K562 (cell line): Measurements from ENCODE around the gene SLC6A6. TPM values are rescaled to one million over a fixed set of nuclear protein-coding genes. Genes with fewer than 3 reads are reported as not detected.

Experiments used
- ATAC-seq: fragments of 200-7000 bp; cut with Tn5 transposase; 3 replicates; pipeline ENCODE4 v1.9.1; 2020; ENCODE audit warnings: moderate library complexity
- BruUV-seq: library from RNA; stranded (reverse); fragments of 400-500 nt; replicated peaks from 2 replicates; lab custom pipeline; 2021; lab: Mats Ljungman, UMichigan
- CTCF ChIA-PET: fragments of 300-600 bp; formaldehyde crosslinking; extraction: SDS; loops from one replicate; lab custom pipeline; 2021; ENCODE audit warnings: low intra/inter-chr PET ratio; lab: Yijun Ruan, JAX
- POLR2A ChIA-PET: fragments of 300-600, 350-650 bp; sonication (Branson Sonifier 250); formaldehyde crosslinking; extraction: SDS; loops from one replicate; lab custom pipeline; 2021; ENCODE audit warnings: antibody characterized with exemption, inconsistent platforms; lab: Yijun Ruan, JAX
- DNase-seq, 4 experiments: peaks; one replicate each; pipeline versions ENCODE4 v3.0.0 to v3.0.0-alpha.2; 2011 to 2018; ENCODE audit warnings: low spot score in 3 of 4, mixed read lengths in 3 of 4; ENCODE audit errors: extremely low read depth in 1 of 4
- FAIRE-seq: peaks from 2 replicates; lab custom pipeline; 2011; peaks lifted over from hg19 to GRCh38; lab: Jason Lieb, UNC
- H2AFZ ChIP-seq: 2 replicates; pipeline ENCODE4 v1.6.0; 2011; ENCODE audit warnings: low read depth, low read length, control low read depth, inconsistent platforms
- H3K27ac ChIP-seq: fragments of 200-600 bp; 3 replicates; pipeline ENCODE4 v1.8.0; 2011; ENCODE audit warnings: low read depth, mild to moderate bottlenecking, control low read depth, inconsistent platforms, low read length, moderate library complexity, mixed read lengths; ENCODE audit errors: extremely low read depth
- H3K27me3 ChIP-seq, 2 experiments: fragments of 300-600 bp in 1 of 2; 2 replicates in 1 of 2; 3 replicates in 1 of 2; pipeline versions ENCODE4 v1.6.0 to v1.8.0; 2011; ENCODE audit warnings: inconsistent platforms in 2 of 2, low read length in 2 of 2, mild to moderate bottlenecking in 1 of 2, mixed read lengths in 1 of 2, moderate library complexity in 1 of 2; ENCODE audit not compliant: control insufficient read depth in 2 of 2, insufficient read depth in 2 of 2
- H3K36me3 ChIP-seq: fragments of 300-600 bp; 3 replicates; pipeline ENCODE4 v1.8.0; 2011; ENCODE audit warnings: mild to moderate bottlenecking, low read length, inconsistent platforms; ENCODE audit not compliant: control insufficient read depth, insufficient read depth
- H3K4me1 ChIP-seq, 2 experiments: fragments of 200-600 bp in 1 of 2; replicated peaks in 1 of 2; 2 replicates in 1 of 2; 3 replicates in 1 of 2; pipeline versions ENCODE4 v1.5.1 to v1.8.0; 2011; ENCODE audit warnings: inconsistent platforms in 2 of 2, low read length in 2 of 2, mild to moderate bottlenecking in 1 of 2, mixed read lengths in 1 of 2, moderate library complexity in 1 of 2; ENCODE audit not compliant: control insufficient read depth in 2 of 2, insufficient read depth in 2 of 2
- H3K4me2 ChIP-seq: 2 replicates; pipeline ENCODE4 v1.6.1; 2011; ENCODE audit warnings: low read length, control low read depth, inconsistent platforms, mixed read lengths; ENCODE audit not compliant: insufficient read depth
- H3K4me3 ChIP-seq: fragments of 200-600 bp; sonication (generic), shearing (Covaris generic); 2 replicates; pipeline ENCODE4 v1.5.1; 2016; ENCODE audit warnings: control low read depth, inconsistent platforms
- H3K79me2 ChIP-seq: fragments of 200-600 bp; 3 replicates; pipeline ENCODE4 v1.8.0; 2011; ENCODE audit warnings: low read length, inconsistent platforms; ENCODE audit not compliant: control insufficient read depth, insufficient read depth
- H3K9ac ChIP-seq, 2 experiments: 2 replicates each; pipeline versions ENCODE4 v1.6.0 to v1.6.1; 2011; ENCODE audit warnings: low read depth in 2 of 2, low read length in 2 of 2, control low read depth in 1 of 2, inconsistent platforms in 1 of 2, mild to moderate bottlenecking in 1 of 2, mixed read lengths in 1 of 2; ENCODE audit not compliant: insufficient read depth in 1 of 2
- H3K9me1 ChIP-seq: one replicate; pipeline ENCODE4 v1.6.0; 2011; ENCODE audit warnings: inconsistent platforms, mild to moderate bottlenecking, low read length, moderate library complexity; ENCODE audit not compliant: control insufficient read depth, insufficient read depth
- H3K9me3 ChIP-seq: replicated peaks from 2 replicates; pipeline ENCODE4 v1.5.1; 2011; ENCODE audit warnings: low read depth, low read length, inconsistent platforms; ENCODE audit not compliant: control insufficient read depth, insufficient read depth
- H4K20me1 ChIP-seq: replicated peaks from 2 replicates; pipeline ENCODE4 v1.6.1; 2011; ENCODE audit warnings: low read length, inconsistent platforms, mixed read lengths; ENCODE audit not compliant: control insufficient read depth, insufficient read depth
- BDP1 ChIP-seq: IDR thresholded peaks from 3 replicates; pipeline ENCODE4 v1.6.1; 2011; ENCODE audit not compliant: insufficient read length, insufficient read depth
- BHLHE40 ChIP-seq: IDR thresholded peaks from 2 replicates; pipeline ENCODE4 v1.6.1; 2011; ENCODE audit warnings: low read length, improper control_type of control experiment
- CBX8 ChIP-seq: fragments of 200-600 bp; sonication (generic); IDR thresholded peaks from 2 replicates; pipeline ENCODE4 v1.6.1; 2012; ENCODE audit warnings: borderline replicate concordance, mixed run types, low read depth, mild to moderate bottlenecking, moderate library complexity, mixed read lengths, low read length, control low read depth, inconsistent platforms; ENCODE audit not compliant: poor library complexity, severe bottlenecking; ENCODE audit errors: extremely low read depth
- CXXC5 ChIP-seq: fragments of 250-450 bp; sonication (Bioruptor Pico); IDR thresholded peaks from 2 replicates; pipeline ENCODE4 v1.8.0; 2022; ENCODE audit warnings: inconsistent platforms, mild to moderate bottlenecking, moderate library complexity
- ESRRA ChIP-seq: fragments of 450-650 bp; IDR thresholded peaks from 2 replicates; pipeline ENCODE4 v1.6.1; 2014; ENCODE audit warnings: low read depth, mild to moderate bottlenecking, moderate library complexity, borderline replicate concordance
- GABPA ChIP-seq: fragments of 200-800 bp; sonication (Bioruptor generic); conservative IDR thresholded peaks from 2 replicates; pipeline ENCODE4 v1.6.1; 2016; ENCODE audit warnings: low read depth, missing genetic modification characterization, missing compliant biosample characterization
- HIVEP1 ChIP-seq: fragments of 250-450 bp; sonication (Bioruptor Pico); IDR thresholded peaks from 2 replicates; pipeline ENCODE4 v1.4.0; 2020; ENCODE audit warnings: mild to moderate bottlenecking
- MTA2 ChIP-seq: fragments of 450-650 bp; IDR thresholded peaks from 2 replicates; pipeline ENCODE4 v1.6.1; 2016; ENCODE audit warnings: low read depth
- POLR2G ChIP-seq: fragments of 200-400 bp; formaldehyde crosslinking; IDR thresholded peaks from 2 replicates; pipeline ENCODE4 v1.6.1; 2017; ENCODE audit warnings: low read depth, mild to moderate bottlenecking, antibody characterized with exemption, low read length, moderate library complexity
- RBFOX2 ChIP-seq: fragments of 200-400 bp; formaldehyde crosslinking; IDR thresholded peaks from 2 replicates; pipeline ENCODE4 v1.6.1; 2017; ENCODE audit warnings: low read depth, mild to moderate bottlenecking, low read length, moderate library complexity
- RBM25 ChIP-seq: fragments of 200-400 bp; formaldehyde crosslinking; IDR thresholded peaks from 2 replicates; pipeline ENCODE4 v1.6.1; 2018; ENCODE audit warnings: low read length, low read depth, moderate library complexity; ENCODE audit not compliant: severe bottlenecking
- TCF7 ChIP-seq: sonication (generic); IDR thresholded peaks from 2 replicates; pipeline ENCODE4 v1.6.1; 2016; ENCODE audit warnings: antibody characterized with exemption, borderline replicate concordance
- ZBTB8A ChIP-seq: fragments of 450-650 bp; IDR thresholded peaks from 2 replicates; pipeline ENCODE4 v1.6.1; 2018; ENCODE audit warnings: mild to moderate bottlenecking, moderate library complexity; ENCODE audit not compliant: partially characterized antibody
- ZNF232 ChIP-seq: sonication (generic); formaldehyde crosslinking; IDR thresholded peaks from 2 replicates; pipeline ENCODE4 v1.8.0; 2022; ENCODE audit warnings: mild to moderate bottlenecking, missing genetic modification reagents
- WGBS: fragments of 100-300 bp; shearing (Covaris generic); methylation state at CpG from one replicate; pipeline ENCODE4 v1.1.6; 2016; ENCODE audit warnings: low coverage, mixed read lengths; ENCODE audit not compliant: insufficient coverage; ENCODE audit errors: missing lambda C conversion rate; 5-methylcytosine and 5-hydroxymethylcytosine counted together
- in situ Hi-C: fragments of 300-500 bp; cut with MboI; formaldehyde crosslinking; loops from 4 replicates; pipeline ENCODE4 v1.15.0; 2018; ENCODE audit warnings: inconsistent platforms, mixed read lengths
- intact Hi-C: fragments of 100-400 bp; cut with micrococcal nuclease; formaldehyde crosslinking; loops from 2 replicates; pipeline ENCODE4 v1.14.2; 2022
- polyA plus RNA-seq, 8 experiments: library from polyadenylated mRNA; depleted of rRNA in 4 of 8; stranded (reverse) in 5 of 8; unstranded in 3 of 8; fragments of >200 nt; fragmentation: Nextera tagmentation in 2 of 8; fragmentation: Illumina TruSeq in 1 of 8; extraction: Ambion mirVana in 2 of 8; extraction: Trizol in 1 of 8; gene quantifications; 2 replicates each; pipeline versions ENCODE4 v1.2.1 to v1.2.3, GENCODE V29; 2011 to 2014; ENCODE audit warnings: inconsistent platforms in 1 of 8, missing spikeins in 1 of 8
- total RNA-seq, 7 experiments: library from RNA; depleted of rRNA in 6 of 7; stranded (reverse); fragments of >200 nt in 6 of 7; fragmentation: Illumina TruSeq in 2 of 7; extraction: Trizol in 2 of 7; gene quantifications; 2 replicates each; pipeline versions ENCODE4 v1.2.1 to v1.2.3, GENCODE V29; 2011 to 2021; ENCODE audit warnings: low replicate concordance in 1 of 7
- TF ChIP-seq, protein P1 (sequence below), 3 experiments: IDR thresholded peaks in 2 of 3; conservative IDR thresholded peaks in 1 of 3; 2 replicates each; pipeline ENCODE4 v1.5.1; 2011 to 2012; ENCODE audit warnings: low read length in 3 of 3, mild to moderate bottlenecking in 3 of 3, control low read depth in 2 of 3, improper control_type of control experiment in 1 of 3, inconsistent platforms in 1 of 3, low read depth in 1 of 3, mixed read lengths in 1 of 3, moderate library complexity in 1 of 3; ENCODE audit not compliant: insufficient read depth in 2 of 3
- TF ChIP-seq, protein P2 (sequence below): fragments of 250-450 bp; sonication (Bioruptor Pico); IDR thresholded peaks from 2 replicates; pipeline ENCODE4 v1.4.0; 2020

Gene SLC6A6
- total and polyA plus RNA-seq, 9 of the 15 experiments (the other 6 are each of a cell fraction or from before 2014, with no cell fraction given) = 12.3 to 203 (median 93.2) TPM

DNA sequence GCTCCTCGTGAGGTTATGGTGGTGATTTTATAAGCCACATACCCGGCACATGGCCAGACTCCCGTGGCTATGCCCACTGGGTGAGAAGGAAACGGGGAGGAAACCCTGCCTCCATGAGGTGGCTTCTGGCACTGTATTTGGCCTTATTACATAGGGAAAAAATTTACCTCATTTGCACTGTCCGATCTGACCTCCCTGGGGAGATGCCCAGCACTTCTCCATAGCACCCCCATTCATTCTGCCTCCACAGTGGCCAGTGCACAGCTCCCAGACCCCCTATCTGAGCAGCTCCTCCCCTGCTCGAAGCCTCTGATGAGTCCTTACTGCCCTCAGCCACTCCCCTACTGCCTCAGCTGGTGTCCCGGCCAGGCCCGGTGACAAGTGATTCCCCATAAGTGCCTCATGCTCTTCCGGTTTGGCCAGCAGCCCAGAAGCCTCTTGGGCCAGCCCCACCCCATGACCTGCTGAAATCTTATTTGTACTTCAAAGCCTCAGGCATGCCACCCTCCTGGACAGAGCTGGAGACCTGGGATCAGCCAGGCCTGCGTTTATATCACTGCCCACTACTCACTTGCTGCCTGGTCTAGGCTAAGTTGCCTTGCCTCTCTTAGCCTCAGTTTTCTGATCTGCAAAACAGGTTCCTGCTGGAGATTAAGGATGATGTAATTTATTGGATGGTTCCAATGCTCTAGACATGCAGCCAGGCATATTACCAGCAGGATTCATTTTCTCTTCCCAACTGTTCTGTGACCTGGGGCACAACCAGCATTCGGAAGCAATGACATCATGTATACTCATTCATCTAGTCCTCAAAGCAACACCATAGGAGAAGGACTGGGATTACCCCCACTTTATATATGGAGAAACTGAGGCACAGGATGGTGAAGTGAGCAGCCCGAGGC, 30.6 kb upstream of the SLC6A6 start:
- Histone ChIP-seq H3K27me3 (no peaks in the 10 kb centered on the region), H3K4me1 (peaks cover 40 to 67% of the 10 kb centered on the region in 2 experiments), H3K79me2 (no peaks in the 10 kb centered on the region), H3K4me2 (peak overlapping the region; percentile 67), H3K27ac (peak overlapping the region; percentile 6; the same call in 2 of the 3 replicates), H3K4me3 (no peak overlapping the region), H2AFZ (peak overlapping the region; percentile 73), H3K9me1 (no peaks in the 10 kb centered on the region), H3K9me3 (no peaks in the 10 kb centered on the region), H3K36me3 (no peaks in the 10 kb centered on the region), H4K20me1 (no peaks in the 10 kb centered on the region), H3K9ac (peak overlapping the region; percentile 24 to 76; a peak in 2 of 4 replicates)
- peak; percentile 93 to 97 (median 93) for DNase-seq
- 13% methylated on average over 12 of the region's 12 CpGs for WGBS
- no TSS peak for BruUV-seq
- ChIA-PET CTCF (no interaction called here), POLR2A (interaction anchor here (0.6 to 1.1 kb wide), 6 partner anchors 8 to 81 kb away, joined by 3 to 5 read pairs (median 4); no protein-coding TSS in a partner anchor)
- ATAC-seq = peak; percentile 94
- in situ Hi-C loops (no loop called here), intact Hi-C loops (loop anchor here (5.0 kb wide), 2 partner anchors 95 to 170 kb away; no protein-coding TSS in a partner anchor)
- FAIRE-seq = peak; percentile 98
- TF ChIP-seq RBFOX2 = peak; percentile 61
- peak; percentile 54; the same call in 1 of the 2 replicates for TF ChIP-seq POLR2G
- peak; percentile 85 for TF ChIP-seq GABPA (tag)
- TF ChIP-seq BDP1 = no peak
- peak; percentile 71 for TF ChIP-seq RBM25
- TF ChIP-seq, protein P1, sequence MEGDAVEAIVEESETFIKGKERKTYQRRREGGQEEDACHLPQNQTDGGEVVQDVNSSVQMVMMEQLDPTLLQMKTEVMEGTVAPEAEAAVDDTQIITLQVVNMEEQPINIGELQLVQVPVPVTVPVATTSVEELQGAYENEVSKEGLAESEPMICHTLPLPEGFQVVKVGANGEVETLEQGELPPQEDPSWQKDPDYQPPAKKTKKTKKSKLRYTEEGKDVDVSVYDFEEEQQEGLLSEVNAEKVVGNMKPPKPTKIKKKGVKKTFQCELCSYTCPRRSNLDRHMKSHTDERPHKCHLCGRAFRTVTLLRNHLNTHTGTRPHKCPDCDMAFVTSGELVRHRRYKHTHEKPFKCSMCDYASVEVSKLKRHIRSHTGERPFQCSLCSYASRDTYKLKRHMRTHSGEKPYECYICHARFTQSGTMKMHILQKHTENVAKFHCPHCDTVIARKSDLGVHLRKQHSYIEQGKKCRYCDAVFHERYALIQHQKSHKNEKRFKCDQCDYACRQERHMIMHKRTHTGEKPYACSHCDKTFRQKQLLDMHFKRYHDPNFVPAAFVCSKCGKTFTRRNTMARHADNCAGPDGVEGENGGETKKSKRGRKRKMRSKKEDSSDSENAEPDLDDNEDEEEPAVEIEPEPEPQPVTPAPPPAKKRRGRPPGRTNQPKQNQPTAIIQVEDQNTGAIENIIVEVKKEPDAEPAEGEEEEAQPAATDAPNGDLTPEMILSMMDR (IDR thresholded peaks at IDR 0.05 in 2 of 3, conservative IDR thresholded peaks at IDR 0.05 in 1 of 3; ENCODE audit: insufficient read depth in 2 of 3, low read depth in 1 of 3, low read length in 3 of 3) = peak; percentile 13 to 44 (median 16); a peak in 3 of 6 replicates
- TF ChIP-seq CXXC5 = peak; percentile 56
- no peak for TF ChIP-seq MTA2
- TF ChIP-seq, protein P2, sequence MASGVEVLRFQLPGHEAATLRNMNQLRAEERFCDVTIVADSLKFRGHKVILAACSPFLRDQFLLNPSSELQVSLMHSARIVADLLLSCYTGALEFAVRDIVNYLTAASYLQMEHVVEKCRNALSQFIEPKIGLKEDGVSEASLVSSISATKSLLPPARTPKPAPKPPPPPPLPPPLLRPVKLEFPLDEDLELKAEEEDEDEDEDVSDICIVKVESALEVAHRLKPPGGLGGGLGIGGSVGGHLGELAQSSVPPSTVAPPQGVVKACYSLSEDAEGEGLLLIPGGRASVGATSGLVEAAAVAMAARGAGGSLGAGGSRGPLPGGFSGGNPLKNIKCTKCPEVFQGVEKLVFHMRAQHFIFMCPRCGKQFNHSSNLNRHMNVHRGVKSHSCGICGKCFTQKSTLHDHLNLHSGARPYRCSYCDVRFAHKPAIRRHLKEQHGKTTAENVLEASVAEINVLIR = no peak
- TF ChIP-seq BHLHE40 = peak; percentile 68
- TF ChIP-seq CBX8 = no peak
- no peak for TF ChIP-seq HIVEP1
- 0 out of 2 replicates have a peak, but pooled peaks have one; percentile 65 for TF ChIP-seq TCF7
- no peak for TF ChIP-seq ZBTB8A
- TF ChIP-seq ZNF232 (CRISPR knock-in tag) = no peak
- 0 out of 2 replicates have a peak, but pooled peaks have one; percentile 22 for TF ChIP-seq ESRRA
